DMS114 treated with DMSO at 0.1 percent for 48 hours (cell line): Measurements from ENCODE around the gene ING5.

Experiments used
- DNase-seq: peaks from one replicate; lab custom pipeline; 2025; ENCODE audit not compliant: unreplicated experiment; lab: John Stamatoyannopoulos, UW

ING5 gene

GRCh38 chr2:241672243-241673188 is 29.3 kb upstream of the ING5 start:
- no peak for DNase-seq

- DNase-seq: no peak
Measured at GRCh38 chr2:241673189-241673663, 28.6 kb upstream of the ING5 start.

GRCh38 chr2:241673797-241674725 is 27.8 kb upstream of the ING5 start:
- no peak for DNase-seq

- no peak for DNase-seq
Measured at GRCh38 chr2:241675885-241676284, 26.0 kb upstream of the ING5 start.

- no peak for DNase-seq
Measured at GRCh38 chr2:241676665-241677064, 25.2 kb upstream of the ING5 start.

- no peak for DNase-seq
Measured at GRCh38 chr2:241677392-241677791, 24.4 kb upstream of the ING5 start.

- DNase-seq: no peak
Measured at GRCh38 chr2:241678307-241678706, 23.5 kb upstream of the ING5 start.

- no peak for DNase-seq
Measured at GRCh38 chr2:241678784-241679540, 22.9 kb upstream of the ING5 start.

- no peak for DNase-seq
Measured at GRCh38 chr2:241680044-241680443, 21.8 kb upstream of the ING5 start.

- DNase-seq: no peak
Measured at GRCh38 chr2:241680827-241681599, 20.8 kb upstream of the ING5 start.

GRCh38 chr2:241686324-241686649 is 15.6 kb upstream of the ING5 start:
- DNase-seq: no peak

GRCh38 chr2:241686650-241687425 is 15.0 kb upstream of the ING5 start, which contains the start of gene DTYMK:
Gene DTYMK (minus strand): TSS chr2:241686815. CDS start chr2:241686783, 32 bp downstream.
- DNase-seq: peak; percentile 84

GRCh38 chr2:241689306-241689705 is 12.5 kb upstream of the ING5 start:
- no peak for DNase-seq

- DNase-seq: no peak
Measured at GRCh38 chr2:241690202-241690717, 11.6 kb upstream of the ING5 start.

- DNase-seq: no peak
Measured at GRCh38 chr2:241692448-241692847, 9.4 kb upstream of the ING5 start.

GRCh38 chr2:241695651-241696050 is 6.2 kb upstream of the ING5 start:
- DNase-seq: no peak

- no peak for DNase-seq
Measured at GRCh38 chr2:241701149-241701398, 765 bp upstream of the ING5 start.

GRCh38 chr2:241702155-241703031 is 554 bp downstream of the ING5 start:
- DNase-seq: peak; percentile 47
